Measurements from ENCODE around the gene AGAP3. TPM values are rescaled to one million over a fixed set of nuclear protein-coding genes. Genes with fewer than 3 reads are reported as not detected.

Gene AGAP3
- total RNA-seq, 1 donor from 2014 or later = 206 TPM

- Mint-ChIP-seq H3K9me3 (ENCODE audit: unreplicated experiment) (no peaks in the 10 kb centered on the region), H3K36me3 (ENCODE audit: low read depth, unreplicated experiment) (no peaks in the 10 kb centered on the region), H3K4me3 (ENCODE audit: unreplicated experiment) (no peak overlapping the region), H3K27me3 (ENCODE audit: unreplicated experiment) (peaks cover 15% of the 10 kb centered on the region), H3K4me1 (ENCODE audit: unreplicated experiment) (peaks cover 23% of the 10 kb centered on the region), H3K27ac (ENCODE audit: unreplicated experiment) (no peak overlapping the region)
- no peak for TF ChIP-seq CTCF (IDR thresholded peaks at IDR 0.05; ENCODE audit: unreplicated experiment)
- no peak for DNase-seq (ENCODE audit: low spot score)
Measured at GRCh38 chr7:151193203-151193978, 107.1 kb downstream of the AGAP3 start.

Other genes starting within 250 kb of the AGAP3 start
- 0.41 TPM for gene AOC1, start 234.0 kb upstream of the AGAP3 start, total RNA-seq (ENCODE audit: unreplicated experiment)
- 3.4 TPM for gene KCNH2, start 108.2 kb upstream of the AGAP3 start, total RNA-seq (ENCODE audit: unreplicated experiment)
- gene NOS3, start 95.5 kb upstream of the AGAP3 start, total RNA-seq (ENCODE audit: unreplicated experiment) = 102 TPM
- gene ATG9B, start 62.0 kb upstream of the AGAP3 start, total RNA-seq (ENCODE audit: unreplicated experiment) = 0.85 TPM
- gene ABCB8, start 58.0 kb upstream of the AGAP3 start, total RNA-seq (ENCODE audit: unreplicated experiment) = 17.4 TPM
- 3.4 TPM for gene ASIC3, start 37.9 kb upstream of the AGAP3 start, total RNA-seq (ENCODE audit: unreplicated experiment)
- gene CDK5, start 28.6 kb upstream of the AGAP3 start, total RNA-seq (ENCODE audit: unreplicated experiment) = 26.7 TPM
- 115 TPM for gene SLC4A2, start 26.9 kb upstream of the AGAP3 start, total RNA-seq (ENCODE audit: unreplicated experiment)
- 68.0 TPM for gene FASTK, start 5.7 kb upstream of the AGAP3 start, total RNA-seq (ENCODE audit: unreplicated experiment)
- gene TMUB1, start 3.0 kb upstream of the AGAP3 start, total RNA-seq (ENCODE audit: unreplicated experiment) = 40.8 TPM
- gene GBX1, start 81.2 kb downstream of the AGAP3 start, total RNA-seq (ENCODE audit: unreplicated experiment) = 13.8 TPM
- not detected for gene ASB10, start 100.8 kb downstream of the AGAP3 start, total RNA-seq (ENCODE audit: unreplicated experiment)
- not detected for gene H2BK1, start 124.0 kb downstream of the AGAP3 start, total RNA-seq (ENCODE audit: unreplicated experiment)
- 39.6 TPM for gene ABCF2, start 140.7 kb downstream of the AGAP3 start, total RNA-seq (ENCODE audit: unreplicated experiment)
- gene CHPF2, start 146.0 kb downstream of the AGAP3 start, total RNA-seq (ENCODE audit: unreplicated experiment) = 55.4 TPM
- gene SMARCD3, start 162.2 kb downstream of the AGAP3 start, total RNA-seq (ENCODE audit: unreplicated experiment) = 5.4 TPM